Measurements from ENCODE around the gene LPCAT1.
A peak's percentile ranks its signal among the peaks of the same experiment; 100 is the strongest.

The LPCAT1 gene

DNA sequence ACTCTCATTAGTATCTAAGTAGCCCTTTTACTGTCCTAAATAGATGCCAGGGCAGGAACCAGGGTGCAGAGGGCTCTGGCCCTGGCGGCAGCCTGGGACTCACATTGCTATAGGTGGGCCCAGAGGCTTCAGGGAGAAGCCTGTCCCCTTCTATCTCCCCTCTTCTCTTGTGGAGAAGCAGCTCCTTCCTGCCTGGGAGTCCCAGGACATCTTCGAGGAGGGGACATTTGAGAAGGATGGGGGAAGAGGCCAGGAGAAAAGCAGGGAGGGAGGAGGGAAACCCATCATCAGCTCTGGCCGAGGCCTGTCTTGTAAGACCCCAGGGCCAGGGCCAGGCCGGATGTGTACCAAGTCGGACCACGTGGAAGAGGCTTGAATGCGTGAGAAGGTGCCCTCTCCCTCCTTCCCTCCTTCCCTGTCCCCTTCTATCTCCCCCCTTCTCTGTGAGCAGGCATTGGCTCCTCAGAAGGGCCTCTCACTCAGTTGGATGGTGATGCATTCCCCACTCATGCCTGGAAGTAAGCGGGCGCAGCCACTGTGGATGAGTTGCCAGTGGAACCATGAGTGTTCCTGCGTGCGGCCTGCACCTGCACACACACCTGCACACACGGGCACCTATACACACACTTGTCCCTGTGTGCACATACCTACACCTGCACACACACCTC, 20.7 kb upstream of the LPCAT1 start:
- POLR2A ChIA-PET (ENCODE audit: low non-redundant PET), result no interaction called here
- CTCF ChIA-PET, result no interaction called here
- TF ChIP-seq CTCF (conservative IDR thresholded peaks at IDR 0.05; ENCODE audit: low read depth), result no peak
- H3K27ac ChIP-seq, result peak overlapping the region; percentile 64
- no peak for DNase-seq (ENCODE audit: low spot score)

DNA sequence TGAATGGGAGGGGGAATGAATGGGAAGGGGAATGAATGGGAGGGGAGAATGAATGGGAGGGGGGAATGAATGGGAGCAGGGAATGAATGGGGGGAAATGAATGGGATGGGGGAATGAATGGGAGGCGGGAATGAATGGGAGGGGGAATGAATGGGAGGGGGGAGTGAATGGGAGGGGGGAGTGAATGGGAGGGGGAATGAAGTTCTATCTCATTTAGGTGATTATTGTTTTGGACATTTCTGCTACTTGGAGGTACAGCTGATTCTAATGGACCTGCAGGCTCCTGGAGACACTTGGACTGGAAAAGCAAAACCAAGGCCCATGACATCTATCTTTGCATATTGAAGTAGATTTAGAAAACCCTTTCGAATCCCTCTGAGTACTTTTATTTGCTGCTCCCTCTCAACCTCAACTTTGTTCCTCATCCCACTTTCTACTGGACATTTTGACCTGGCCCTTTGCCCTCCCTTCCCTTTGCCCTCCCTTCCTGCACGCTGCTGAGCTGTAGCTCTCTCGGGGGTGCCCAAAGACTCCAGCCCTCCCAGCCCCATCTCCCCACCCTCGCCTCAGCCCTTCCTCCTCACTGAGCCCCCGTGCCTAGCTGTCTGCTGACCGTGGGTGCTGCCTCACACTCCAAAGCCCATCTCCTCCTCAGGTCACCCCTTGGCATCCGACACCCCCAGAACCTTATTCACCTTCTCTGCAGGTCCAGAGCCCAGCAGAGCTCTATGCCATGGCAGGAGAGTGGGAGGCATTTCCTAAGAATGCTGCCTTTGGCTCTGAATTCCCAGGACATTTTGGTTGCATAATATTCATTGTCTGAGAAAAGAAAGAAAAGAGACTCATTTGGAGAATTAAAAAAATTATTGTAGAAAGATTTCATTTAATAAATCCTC, 19.9 kb upstream of the LPCAT1 start:
- no peak for TF ChIP-seq CTCF (conservative IDR thresholded peaks at IDR 0.05; ENCODE audit: low read depth)
- no peak for DNase-seq (ENCODE audit: low spot score)
- POLR2A ChIA-PET (ENCODE audit: low non-redundant PET), result interaction anchor here (1.2 kb wide), 1 partner anchor 20 kb away, joined by 4 read pairs; the partner anchor contains the start of gene LPCAT1
- peak overlapping the region; percentile 64 for H3K27ac ChIP-seq
- CTCF ChIA-PET, result no interaction called here

GRCh38 chr5:1542781-1543180, 19.0 kb upstream of the LPCAT1 start:
- no peak for TF ChIP-seq CTCF (conservative IDR thresholded peaks at IDR 0.05; ENCODE audit: low read depth)
- peak; percentile 97 for DNase-seq (ENCODE audit: low spot score)
- H3K27ac ChIP-seq, result peak overlapping the region; percentile 82
- CTCF ChIA-PET, result no interaction called here
- POLR2A ChIA-PET (ENCODE audit: low non-redundant PET), result interaction anchor here (0.7 to 1.2 kb wide), 2 partner anchors 19 to 23 kb away, joined by 3 to 4 read pairs; partner anchors contain the start of gene LPCAT1

GRCh38 chr5:1541702-1542400, 18.1 kb upstream of the LPCAT1 start:
- no peak for TF ChIP-seq CTCF (conservative IDR thresholded peaks at IDR 0.05; ENCODE audit: low read depth)
- POLR2A ChIA-PET (ENCODE audit: low non-redundant PET), result no interaction called here
- CTCF ChIA-PET, result interaction anchor here (0.6 to 0.7 kb wide), 3 partner anchors 42 to 103 kb away, joined by 3 read pairs; no protein-coding TSS in a partner anchor
- peak overlapping the region; percentile 82 for H3K27ac ChIP-seq
- DNase-seq (ENCODE audit: low spot score), result no peak

- ChIA-PET CTCF (interaction anchor here (0.6 to 0.7 kb wide), 2 partner anchors 42 to 103 kb away, joined by 3 read pairs; no protein-coding TSS in a partner anchor), POLR2A (ENCODE audit: low non-redundant PET) (no interaction called here)
- no peak for TF ChIP-seq CTCF (conservative IDR thresholded peaks at IDR 0.05; ENCODE audit: low read depth)
- DNase-seq (ENCODE audit: low spot score), result no peak
- peak overlapping the region; percentile 28 for H3K27ac ChIP-seq
Measured at GRCh38 chr5:1540831-1541701, 17.3 kb upstream of the LPCAT1 start.

All from RWPE1 (cell line).